ENCODE measurements around the gene STARD5.
"Not testable (repeated sequence)": the region's sequence is repeated elsewhere in the genome, so short reads cannot be mapped to it uniquely, and the experiment has no call there.

The STARD5 gene

GRCh38 chr15:81323944-81324881, at the start of gene STARD5:
STARD5 (minus strand) TSS chr15:81324141; CDS start chr15:81324099, 42 bp downstream.
- peak; percentile 94 for DNase-seq

DNA sequence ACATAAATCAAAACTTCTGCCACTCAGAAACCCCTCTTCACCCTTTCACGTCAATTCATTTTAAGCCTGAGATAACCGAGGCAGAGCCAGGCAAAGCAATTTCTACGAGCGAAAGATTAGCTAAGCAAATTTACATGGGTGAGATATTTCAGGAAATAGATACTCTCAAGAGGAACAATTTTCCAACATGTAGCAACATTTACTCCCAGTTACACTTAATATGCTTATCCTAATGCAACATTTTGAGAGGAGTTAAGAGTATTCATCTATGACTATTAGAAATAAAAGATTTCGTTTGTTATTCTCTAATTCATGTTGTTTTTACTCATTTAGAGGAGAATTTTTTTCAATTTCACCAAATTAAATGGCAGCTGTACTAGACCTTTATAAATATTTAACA, 49.2 kb upstream of the STARD5 start:
- peak; percentile 16 for DNase-seq

GRCh38 chr15:81372575-81372974, 48.6 kb upstream of the STARD5 start:
- no peak for DNase-seq

GRCh38 chr15:81363718-81364500, 40.0 kb upstream of the STARD5 start:
- DNase-seq = no peak

DNA sequence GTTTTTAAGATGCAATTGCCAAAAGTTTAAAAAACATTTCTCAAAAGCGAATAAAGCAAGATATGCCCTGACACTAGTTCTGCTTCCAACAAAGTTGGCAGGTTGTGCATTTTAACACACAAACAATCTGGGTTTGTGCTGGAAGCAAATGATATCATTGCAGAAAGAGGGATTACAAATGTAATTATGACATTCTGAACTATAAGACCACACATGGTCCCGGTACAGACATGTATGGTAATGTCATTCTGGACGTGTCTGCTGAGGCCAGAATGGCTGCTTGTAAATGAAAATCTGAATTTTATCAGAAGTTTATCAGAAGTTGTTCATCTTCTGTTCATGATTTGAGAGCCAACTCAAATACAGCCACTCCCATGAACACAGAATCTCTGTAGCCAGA, 39.3 kb upstream of the STARD5 start:
- DNase-seq = no peak

GRCh38 chr15:81362790-81363189, 38.8 kb upstream of the STARD5 start:
- DNase-seq = no peak

DNA sequence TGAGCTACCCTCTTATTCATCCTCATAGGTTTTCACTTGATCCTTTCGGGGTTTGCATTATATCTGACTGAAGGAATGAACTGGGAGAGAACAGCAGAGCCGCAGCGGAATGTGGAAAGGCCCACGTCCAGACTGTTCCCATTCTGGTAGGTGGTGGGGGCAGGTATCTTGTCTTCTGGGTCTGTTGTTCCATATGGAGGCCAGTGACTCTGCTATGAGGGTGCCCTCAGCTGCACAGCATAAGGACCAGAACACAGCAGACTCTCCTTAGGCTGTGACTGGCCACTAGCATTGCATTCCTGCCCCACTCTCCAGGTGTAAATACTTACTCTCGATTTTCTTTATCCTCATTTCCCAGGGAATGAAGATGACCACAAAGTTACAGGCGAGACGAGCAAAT, 38.0 kb upstream of the STARD5 start:
- DNase-seq = no peak

DNA sequence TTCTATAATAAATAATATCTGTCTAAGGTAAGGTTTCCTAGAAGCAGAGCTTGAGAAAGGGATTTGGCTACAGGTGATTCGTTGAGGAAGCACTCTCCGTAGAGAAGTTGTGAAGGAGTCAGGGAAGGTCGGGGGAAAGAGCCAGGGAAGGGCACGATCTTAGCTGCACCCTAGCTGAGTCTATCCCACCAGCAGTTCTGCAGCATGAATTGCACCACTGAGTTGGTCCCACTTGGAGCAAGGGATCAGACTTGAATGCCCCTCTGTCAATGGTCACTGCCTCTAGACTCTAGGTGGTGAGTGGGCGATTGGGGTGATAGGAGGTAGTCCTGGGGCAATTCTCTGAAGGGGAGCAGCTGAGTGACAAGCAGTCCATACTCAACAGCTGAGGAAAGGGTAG, 36.5 kb upstream of the STARD5 start:
- DNase-seq = no peak

DNA sequence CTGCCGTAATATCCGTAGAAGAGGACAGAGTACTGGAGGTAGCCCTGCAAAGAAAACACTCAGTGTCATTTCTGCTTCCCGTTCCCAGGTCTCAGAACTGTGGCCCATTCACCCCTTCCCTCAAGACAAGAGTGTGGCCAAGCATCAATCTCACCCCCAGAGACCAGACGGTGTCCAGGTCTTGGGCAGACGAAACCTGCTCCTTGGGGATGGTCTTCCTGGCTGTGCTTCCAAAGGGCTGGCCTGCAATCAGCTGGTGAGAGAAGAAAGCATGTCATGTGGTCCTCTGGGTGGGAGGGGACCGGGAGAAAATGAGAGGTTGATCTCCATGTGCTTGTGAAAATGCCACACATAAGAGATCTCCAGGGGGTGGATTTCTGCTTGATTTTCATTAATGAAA, 34.3 kb upstream of the STARD5 start:
- DNase-seq = no peak

DNA sequence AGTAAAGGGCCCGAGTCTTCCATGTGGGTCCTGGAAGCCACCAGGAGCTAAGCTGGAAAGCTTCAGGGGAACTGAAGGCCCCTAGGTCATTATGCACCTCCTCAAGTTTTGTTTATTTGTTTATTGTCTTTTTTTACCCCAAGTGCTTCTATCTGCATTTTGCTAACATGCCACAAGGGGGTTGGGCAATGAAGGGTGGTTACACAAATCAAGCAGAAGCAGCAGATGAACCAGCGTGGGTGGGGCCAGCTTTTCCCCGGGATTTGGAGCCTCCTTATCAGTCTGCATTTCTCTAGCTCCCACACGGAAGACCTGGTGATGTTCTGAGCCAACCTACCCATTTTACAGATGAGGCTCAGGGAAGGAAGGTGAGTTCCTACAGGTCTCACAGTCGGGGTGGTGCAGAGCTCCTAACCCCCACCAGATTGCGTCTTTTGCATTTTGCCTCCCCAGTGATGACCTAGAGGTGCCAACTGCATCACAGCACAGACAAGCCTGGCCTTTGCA, 33.3 kb upstream of the STARD5 start:
- no peak for DNase-seq

DNA sequence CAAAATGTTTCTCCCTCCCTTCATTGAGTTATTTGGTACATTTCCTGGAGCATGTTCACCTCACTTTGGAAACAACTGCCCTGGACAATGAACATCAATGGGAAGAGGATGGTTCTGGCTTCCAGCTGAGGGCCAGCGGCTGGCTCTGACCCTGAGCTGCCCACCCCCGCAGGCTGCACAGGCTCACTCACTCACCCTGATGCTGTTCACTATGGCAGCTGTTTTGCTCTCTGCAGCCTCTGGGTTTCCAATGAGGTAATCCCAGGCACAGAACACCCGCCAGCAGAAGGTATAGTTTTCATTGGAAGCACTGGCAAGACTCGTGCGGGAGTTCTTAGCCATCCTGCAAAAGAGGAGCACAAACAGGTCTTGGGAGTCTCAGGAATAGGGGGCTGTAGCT, 32.3 kb upstream of the STARD5 start:
- DNase-seq = no peak

DNA sequence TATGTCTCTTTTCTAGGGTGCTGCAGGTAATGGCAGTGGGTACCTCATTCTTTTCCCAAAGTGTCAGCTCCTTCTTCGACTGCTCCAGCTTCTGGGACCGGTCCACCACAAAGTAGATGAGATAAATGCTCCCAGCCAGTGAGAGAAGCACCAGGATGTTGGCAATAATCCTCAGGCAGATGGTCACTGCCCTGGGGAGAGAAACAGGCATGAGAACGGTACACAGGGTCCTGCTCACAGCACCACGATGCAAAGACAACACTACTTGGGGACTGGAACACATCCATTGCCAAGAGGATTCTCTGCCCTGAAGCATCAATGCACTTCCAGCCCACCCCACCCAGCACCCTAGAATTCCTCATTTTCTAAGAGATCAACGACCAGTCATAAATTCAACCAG, 27.7 kb upstream of the STARD5 start:
- no peak for DNase-seq

DNA sequence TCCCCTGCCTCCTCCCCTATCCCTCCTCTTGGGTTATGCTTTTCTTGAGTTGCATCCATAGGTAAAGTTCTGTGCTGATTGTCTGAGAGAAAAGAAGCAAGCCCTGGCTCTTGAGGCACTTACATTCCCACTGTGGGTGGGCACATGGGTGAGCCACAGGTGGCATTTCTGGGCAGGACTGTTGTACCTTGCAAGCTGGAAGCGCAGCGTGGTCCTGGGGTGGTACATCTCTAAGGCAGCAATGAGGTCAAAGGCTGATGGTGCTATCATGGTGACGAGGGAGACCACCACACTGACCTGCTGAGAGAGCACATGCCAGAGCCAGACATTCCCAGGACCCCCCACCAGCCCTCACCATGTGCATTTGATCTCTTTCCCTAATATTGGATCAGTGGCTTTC, 25.3 kb upstream of the STARD5 start:
- DNase-seq = no peak

GRCh38 chr15:81348691-81349090, 24.8 kb upstream of the STARD5 start:
- not testable (repeated sequence) for DNase-seq

GRCh38 chr15:81347910-81348309, 24.0 kb upstream of the STARD5 start:
- DNase-seq = no peak

DNA sequence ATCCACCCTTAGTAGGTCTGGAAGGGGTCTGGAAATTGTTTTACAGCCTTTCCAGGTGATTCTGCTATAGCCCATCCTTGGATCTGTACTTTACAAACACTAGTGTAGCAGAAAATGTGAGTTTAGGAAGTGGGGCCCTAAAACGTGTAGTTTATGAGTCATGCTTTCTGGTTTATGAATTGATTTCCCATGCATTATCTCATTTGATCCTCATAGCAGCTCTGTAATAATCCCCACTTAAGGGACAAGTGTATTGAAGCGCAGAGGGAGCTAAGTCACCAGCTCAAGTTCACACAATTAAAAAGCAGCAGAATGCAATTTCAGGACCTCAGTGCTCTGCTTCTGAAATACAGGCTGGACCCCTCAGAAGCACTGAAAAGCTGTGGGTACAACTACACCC, 22.7 kb upstream of the STARD5 start:
- DNase-seq = no peak

DNA sequence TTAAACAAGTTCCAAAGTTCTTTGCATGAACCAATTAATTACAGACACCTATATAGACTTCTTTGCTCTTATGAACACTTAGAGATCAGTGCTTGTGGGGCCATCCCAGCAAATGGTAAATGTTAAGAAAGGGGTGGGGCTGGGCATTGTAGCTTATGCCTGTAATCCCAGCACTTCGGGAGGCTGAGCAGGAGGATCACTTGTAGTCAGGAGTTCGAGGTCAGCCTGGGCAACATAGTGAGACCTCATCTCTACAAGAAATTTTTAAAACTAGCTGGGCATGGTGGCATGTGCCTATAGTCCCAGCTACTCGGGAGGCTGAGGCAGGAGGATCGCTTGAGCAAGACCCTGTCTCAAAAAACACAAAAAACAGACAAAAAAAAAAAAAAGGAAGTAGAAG, 19.4 kb upstream of the STARD5 start:
- no peak for DNase-seq

GRCh38 chr15:81341351-81341750, 17.4 kb upstream of the STARD5 start:
- no peak for DNase-seq

GRCh38 chr15:81339851-81340250, 15.9 kb upstream of the STARD5 start:
- DNase-seq = no peak

- DNase-seq = no peak
Measured at GRCh38 chr15:81339321-81339720, 15.4 kb upstream of the STARD5 start.

- no peak for DNase-seq
Measured at GRCh38 chr15:81338170-81339007, 14.4 kb upstream of the STARD5 start.

DNA sequence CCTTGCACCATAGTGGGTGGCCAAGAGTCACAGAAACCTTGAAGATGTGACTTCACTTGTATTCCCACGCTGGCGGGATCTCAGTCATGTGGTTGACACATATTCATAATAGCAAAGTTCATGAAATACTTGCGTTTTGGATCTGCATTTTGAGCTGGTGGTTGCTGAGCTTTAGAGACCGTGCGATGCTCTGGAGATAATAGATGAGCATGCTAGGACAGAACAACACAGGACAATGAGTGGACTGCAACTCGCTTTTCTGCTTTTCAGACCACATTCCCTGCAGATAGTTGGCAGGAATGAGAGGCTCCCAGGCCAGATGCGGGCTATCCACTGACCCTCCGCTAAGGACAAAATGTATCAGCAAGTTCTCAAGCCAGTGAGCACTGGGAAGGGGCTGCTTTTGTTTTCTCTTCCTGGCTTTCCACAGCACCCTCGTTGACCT, 13.8 kb upstream of the STARD5 start:
- no peak for DNase-seq

- no peak for DNase-seq
Measured at GRCh38 chr15:81337241-81337640, 13.3 kb upstream of the STARD5 start.

Data from NCI-H1436 (cell line).